ENCODE data around the gene KRT72.

GRCh38 chr12:52579468-52580465, 21.5 kb downstream of the KRT72 start:
- TF ChIP-seq, protein P1, sequence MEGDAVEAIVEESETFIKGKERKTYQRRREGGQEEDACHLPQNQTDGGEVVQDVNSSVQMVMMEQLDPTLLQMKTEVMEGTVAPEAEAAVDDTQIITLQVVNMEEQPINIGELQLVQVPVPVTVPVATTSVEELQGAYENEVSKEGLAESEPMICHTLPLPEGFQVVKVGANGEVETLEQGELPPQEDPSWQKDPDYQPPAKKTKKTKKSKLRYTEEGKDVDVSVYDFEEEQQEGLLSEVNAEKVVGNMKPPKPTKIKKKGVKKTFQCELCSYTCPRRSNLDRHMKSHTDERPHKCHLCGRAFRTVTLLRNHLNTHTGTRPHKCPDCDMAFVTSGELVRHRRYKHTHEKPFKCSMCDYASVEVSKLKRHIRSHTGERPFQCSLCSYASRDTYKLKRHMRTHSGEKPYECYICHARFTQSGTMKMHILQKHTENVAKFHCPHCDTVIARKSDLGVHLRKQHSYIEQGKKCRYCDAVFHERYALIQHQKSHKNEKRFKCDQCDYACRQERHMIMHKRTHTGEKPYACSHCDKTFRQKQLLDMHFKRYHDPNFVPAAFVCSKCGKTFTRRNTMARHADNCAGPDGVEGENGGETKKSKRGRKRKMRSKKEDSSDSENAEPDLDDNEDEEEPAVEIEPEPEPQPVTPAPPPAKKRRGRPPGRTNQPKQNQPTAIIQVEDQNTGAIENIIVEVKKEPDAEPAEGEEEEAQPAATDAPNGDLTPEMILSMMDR (conservative IDR thresholded peaks at IDR 0.05): no peak
- no peak for TF ChIP-seq EZH2 (IDR thresholded peaks at IDR 0.05; ENCODE audit: low read depth)

Measured in PC-9 (cell line).